Spleen (tissue), 11 donors: ENCODE data around the gene KIF3C. TPM values are rescaled to one million over a fixed set of nuclear protein-coding genes. Genes with fewer than 3 reads are reported as not detected.

Experiments
- DNase-seq: peaks from one replicate; pipeline ENCODE4 v3.0.0-alpha.2; 2020
- H3K27ac ChIP-seq, 8 donors: fragments of 200-600 bp; sonication (generic) in 7 of 8; 1 replicate in 4 of 8; 2 replicates in 4 of 8; pipeline versions ENCODE4 v1.5.0 to v1.8.0; 2016 to 2021; ENCODE audit warnings: inconsistent platforms in 4 of 8, mild to moderate bottlenecking in 4 of 8, moderate library complexity in 1 of 8
- H3K27me3 ChIP-seq, 7 donors: fragments of 200-600 bp; sonication (generic) in 6 of 7; replicated peaks in 1 of 7; 1 replicate in 4 of 7; 2 replicates in 3 of 7; pipeline versions ENCODE4 v1.5.0 to v1.8.0; 2016 to 2021; ENCODE audit warnings: inconsistent platforms in 3 of 7, mild to moderate bottlenecking in 1 of 7
- H3K36me3 ChIP-seq, 6 donors: fragments of 200-600 bp; sonication (generic) in 5 of 6; 1 replicate in 4 of 6; 2 replicates in 2 of 6; pipeline versions ENCODE4 v1.5.0 to v1.8.0; 2016 to 2021; ENCODE audit warnings: inconsistent platforms in 2 of 6
- H3K4me1 ChIP-seq, 6 donors: fragments of 200-600 bp; sonication (generic) in 5 of 6; 1 replicate in 3 of 6; 2 replicates in 3 of 6; pipeline versions ENCODE4 v1.5.0 to v1.8.0; 2016 to 2021; ENCODE audit warnings: inconsistent platforms in 3 of 6
- H3K4me3 ChIP-seq, 8 donors: fragments of 200-600 bp; sonication (generic) in 7 of 8; 1 replicate in 4 of 8; 2 replicates in 4 of 8; pipeline versions ENCODE4 v1.5.0 to v1.8.0; 2016 to 2021; ENCODE audit warnings: inconsistent platforms in 4 of 8, mild to moderate bottlenecking in 4 of 8, moderate library complexity in 2 of 8
- H3K9me3 ChIP-seq, 8 donors: fragments of 200-600 bp; sonication (generic) in 7 of 8; 1 replicate in 4 of 8; 2 replicates in 4 of 8; pipeline versions ENCODE4 v1.5.0 to v1.8.0; 2016 to 2021; ENCODE audit warnings: inconsistent platforms in 4 of 8
- CTCF ChIP-seq, 11 experiments: fragments of 200-600 bp in 7 of 11; fragments of 450-650 bp in 4 of 11; sonication (generic) in 4 of 11; IDR thresholded peaks in 8 of 11; conservative IDR thresholded peaks in 3 of 11; 1 replicate in 7 of 11; 2 replicates in 4 of 11; pipeline versions ENCODE4 v1.4.0 to v1.8.0; 2016 to 2021; ENCODE audit warnings: antibody characterized with exemption in 11 of 11, inconsistent platforms in 4 of 11, mild to moderate bottlenecking in 1 of 11
- POLR2A ChIP-seq, 3 donors: fragments of 450-650 bp; IDR thresholded peaks; one replicate each; pipeline ENCODE4 v1.5.1; 2017; ENCODE audit warnings: antibody characterized with exemption in 3 of 3, mild to moderate bottlenecking in 1 of 3
- POLR2AphosphoS5 ChIP-seq, 3 donors: sonication (generic); formaldehyde crosslinking; IDR thresholded peaks; one replicate each; pipeline ENCODE4 v1.5.1; 2017; ENCODE audit warnings: antibody characterized with exemption in 3 of 3
- WGBS, 5 donors: extraction: QIAGEN DNeasy Blood & Tissue Kit in 3 of 5; methylation state at CpG; one replicate each; pipeline versions ENCODE4 v1.1.5 to v1.1.7; 2013 to 2018; 5-methylcytosine and 5-hydroxymethylcytosine counted together
- intact Hi-C: fragments of 100-400 bp; cut with DNase I; formaldehyde crosslinking; loops from one replicate; pipeline ENCODE4 v1.15.0; 2023; ENCODE audit warnings: low total_unique reads
- polyA plus RNA-seq, 3 donors: library from polyadenylated mRNA; stranded (reverse); fragments of 200-250 nt; gene quantifications; one replicate each; pipeline ENCODE4 v1.2.1, GENCODE V29; 2013
- total RNA-seq, 7 donors: library from RNA; depleted of rRNA in 3 of 7; stranded (reverse); fragments of >200 nt in 3 of 7; fragmentation: NEBNext Ultra II Directional in 4 of 7; extraction: Animal tissue kit (Norgen Biotek cat#: 25700) in 4 of 7; gene quantifications; one replicate each; pipeline versions ENCODE4 v1.1.0 to v1.2.1, GENCODE V29; 2016 to 2021
- donor health status: healthy with polysubstance abuse.
- donor health status: DM: no; HTN: no; CAD: no; lungs with moderate emphysema.
- donor health status: DM: no; HTN: no; CAD: no.
- donor health status: Bipolar disorder and iron deficiency.
- donor health status: healthy.
- donor health status: DM: no; HTN: no; CAD: no.
- donor health status: DM: yes; HTN: yes; CAD: no.

KIF3C gene
- total and polyA plus RNA-seq, 10 donors = 0.33 to 6.5 (median 3.8) TPM

- Histone ChIP-seq H3K27me3 (no peaks in the 10 kb centered on the region), H3K4me3 (no peak overlapping the region), H3K9me3 (no peaks in the 10 kb centered on the region), H3K36me3 (peaks cover 0 to 35% (median 0%) of the 10 kb centered on the region in 6 donors), H3K4me1 (peaks cover 0 to 52% (median 25%) of the 10 kb centered on the region in 6 donors), H3K27ac (no peak overlapping the region)
- intact Hi-C loops = no loop called here
- WGBS, 5 donors = 84 to 89% (median 85%) methylated on average over 10 of the region's 10 CpGs
- no peak for DNase-seq
- TF ChIP-seq POLR2A (IDR thresholded peaks at IDR 0.05) (no peak), CTCF (IDR thresholded peaks at IDR 0.05 in 8 of 11, conservative IDR thresholded peaks at IDR 0.05 in 3 of 11) (no peak), POLR2AphosphoS5 (IDR thresholded peaks at IDR 0.05) (no peak)
Measured at GRCh38 chr2:25957743-25958142, 24.6 kb downstream of the KIF3C start.

DNA sequence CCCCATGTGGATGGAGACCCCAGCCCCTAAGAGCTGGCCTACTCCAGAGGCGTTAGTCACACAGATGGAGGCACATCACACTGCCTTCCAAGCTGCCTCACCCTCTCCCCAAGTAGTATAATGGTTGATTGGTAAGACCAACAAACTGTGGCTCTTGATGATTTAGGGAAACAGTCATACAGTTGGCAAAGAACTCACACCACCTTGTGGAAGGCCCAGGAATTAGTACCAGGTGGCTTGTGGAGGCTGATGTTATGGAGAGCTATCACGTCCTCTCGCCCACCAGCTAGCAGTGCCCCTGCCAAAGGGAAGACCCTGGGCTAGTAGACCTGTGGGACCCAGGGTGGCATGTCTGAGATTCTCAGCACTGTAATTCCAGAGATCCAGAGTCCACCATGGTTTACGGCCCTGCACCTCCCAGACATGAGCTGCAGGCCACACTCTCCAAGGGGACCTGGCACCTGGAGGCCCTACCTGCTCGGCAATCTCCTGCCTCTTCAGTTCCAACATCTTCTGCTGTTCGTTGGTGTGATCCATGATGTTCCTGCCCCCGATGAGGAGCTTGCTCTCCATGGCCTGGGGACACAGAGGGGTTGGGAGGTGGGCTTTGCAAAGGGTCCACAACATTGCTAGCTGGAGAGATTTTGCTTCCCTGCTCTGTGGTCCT lies 26.3 kb downstream of the KIF3C start:
- TF ChIP-seq POLR2AphosphoS5 (IDR thresholded peaks at IDR 0.05) = no peak
- TF ChIP-seq CTCF (IDR thresholded peaks at IDR 0.05 in 8 of 11, conservative IDR thresholded peaks at IDR 0.05 in 3 of 11) = no peak
- no peak for TF ChIP-seq POLR2A (IDR thresholded peaks at IDR 0.05)
- peaks cover 0 to 41% (median 18%) of the 10 kb centered on the region in 6 donors for H3K4me1 ChIP-seq
- H3K9me3 ChIP-seq = no peaks in the 10 kb centered on the region
- H3K36me3 ChIP-seq = peaks cover 0 to 35% (median 0%) of the 10 kb centered on the region in 6 donors
- intact Hi-C loops = no loop called here
- no peak for DNase-seq
- no peak overlapping the region for H3K4me3 ChIP-seq
- H3K27ac ChIP-seq = no peak overlapping the region
- WGBS, 5 donors = 84 to 99% (median 92%) methylated on average over 6 to 7 of the region's 7 CpGs
- H3K27me3 ChIP-seq = no peaks in the 10 kb centered on the region

- WGBS, 5 donors = 76 to 86% (median 79%) methylated on average over 7 of the region's 7 CpGs
- TF ChIP-seq POLR2AphosphoS5 (IDR thresholded peaks at IDR 0.05) (no peak), CTCF (IDR thresholded peaks at IDR 0.05 in 8 of 11, conservative IDR thresholded peaks at IDR 0.05 in 3 of 11) (no peak), POLR2A (IDR thresholded peaks at IDR 0.05) (no peak)
- no peak for DNase-seq
- Histone ChIP-seq H3K36me3 (peaks cover 0 to 35% (median 0%) of the 10 kb centered on the region in 6 donors), H3K27me3 (no peaks in the 10 kb centered on the region), H3K4me3 (no peak overlapping the region), H3K27ac (no peak overlapping the region), H3K4me1 (peaks cover 0 to 32% (median 10%) of the 10 kb centered on the region in 6 donors), H3K9me3 (no peaks in the 10 kb centered on the region)
- intact Hi-C loops = no loop called here
Measured at GRCh38 chr2:25955036-25955435, 27.3 kb downstream of the KIF3C start.

- no peak overlapping the region for H3K27ac ChIP-seq
- intact Hi-C loops = loop anchor here (5.0 kb wide), 1 partner anchor 193 kb away; no protein-coding TSS in a partner anchor
- no peaks in the 10 kb centered on the region for H3K27me3 ChIP-seq
- DNase-seq = peak; percentile 58
- no peak overlapping the region for H3K4me3 ChIP-seq
- no peaks in the 10 kb centered on the region for H3K9me3 ChIP-seq
- WGBS, 5 donors = 77 to 85% (median 83%) methylated on average over 15 to 21 of the region's 21 CpGs
- H3K36me3 ChIP-seq = peaks cover 0 to 35% (median 0%) of the 10 kb centered on the region in 6 donors
- TF ChIP-seq CTCF (IDR thresholded peaks at IDR 0.05 in 8 of 11, conservative IDR thresholded peaks at IDR 0.05 in 3 of 11) (no peak), POLR2A (IDR thresholded peaks at IDR 0.05) (no peak), POLR2AphosphoS5 (IDR thresholded peaks at IDR 0.05) (no peak)
- peaks cover 0 to 26% (median 7%) of the 10 kb centered on the region in 6 donors for H3K4me1 ChIP-seq
Measured at GRCh38 chr2:25954199-25954752, 28.0 kb downstream of the KIF3C start.
